Activated naive CD4-positive, alpha-beta T cell treated with anti-CD3 and anti-CD28 coated beads, Interleukin-2, amount 50 U/mL, for 72 hours (primary cell): Measurements from ENCODE around the gene IL4R. TPM values are rescaled to one million over a fixed set of nuclear protein-coding genes. Genes with fewer than 3 reads are reported as not detected.

Experiments used
- ATAC-seq, 2 donors: fragments of 150-1000 bp; cut with Tn5 transposase; 2 replicates each; pipeline ENCODE4 v1.10.0; 2021; ENCODE audit warnings: mild to moderate bottlenecking in 2 of 2, moderate library complexity in 2 of 2
- DNase-seq, 2 donors: peaks; one replicate each; pipeline ENCODE4 v3.0.0; 2021 to 2022; ENCODE audit warnings: low spot score in 2 of 2
- H3K27ac Mint-ChIP-seq, 2 donors: one replicate each; pipeline ENCODE4 v1.8.0; 2022; ENCODE audit warnings: mild to moderate bottlenecking in 2 of 2, mixed read lengths in 2 of 2
- H3K36me3 Mint-ChIP-seq, 2 donors: one replicate each; pipeline ENCODE4 v1.8.0; 2022; ENCODE audit warnings: mixed read lengths in 2 of 2
- H3K9me3 Mint-ChIP-seq, 2 donors: one replicate each; pipeline ENCODE4 v1.8.0; 2022; ENCODE audit warnings: mixed read lengths in 2 of 2
- total RNA-seq, 2 donors: library from RNA; stranded (reverse); gene quantifications; one replicate each; pipeline ENCODE4 v1.2.3, GENCODE V29; 2022

Gene IL4R
- total RNA-seq, 2 donors from 2014 or later: 166 to 218 TPM

DNA sequence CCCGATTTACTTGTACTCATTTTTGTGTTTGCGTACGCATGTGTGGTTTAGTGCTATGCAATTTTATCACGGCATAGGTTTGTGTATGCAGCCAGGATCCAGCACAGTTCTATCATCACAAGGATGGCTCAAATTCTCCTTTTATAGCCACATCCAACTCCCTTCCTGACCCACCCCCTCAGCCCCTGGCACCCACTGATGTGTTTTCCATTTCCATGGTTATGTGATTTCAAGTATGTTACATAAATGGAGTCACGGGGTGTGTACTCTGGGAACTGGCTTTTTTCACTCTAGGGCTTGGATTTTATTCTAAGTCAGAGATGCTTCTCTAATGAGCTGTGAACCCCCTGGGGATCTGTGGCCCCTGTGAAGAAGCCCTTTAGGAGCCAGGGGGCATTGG is 16.8 kb downstream of the IL4R start:
- DNase-seq: no peak
- H3K36me3 Mint-ChIP-seq: peaks cover 39 to 79% of the 10 kb centered on the region in 2 donors
- no peaks in the 10 kb centered on the region for H3K9me3 Mint-ChIP-seq
- no peak for ATAC-seq
- peak overlapping the region; percentile 94 to 97 for H3K27ac Mint-ChIP-seq

GRCh38 chr16:27332105-27332504 is 18.3 kb downstream of the IL4R start:
- H3K27ac Mint-ChIP-seq: peak overlapping the region in 1 of 2 donors; percentile 19
- H3K36me3 Mint-ChIP-seq: peaks cover 47 to 80% of the 10 kb centered on the region in 2 donors
- ATAC-seq: peak in 1 of 2 donors; percentile 25
- no peaks in the 10 kb centered on the region for H3K9me3 Mint-ChIP-seq
- no peak for DNase-seq

DNA sequence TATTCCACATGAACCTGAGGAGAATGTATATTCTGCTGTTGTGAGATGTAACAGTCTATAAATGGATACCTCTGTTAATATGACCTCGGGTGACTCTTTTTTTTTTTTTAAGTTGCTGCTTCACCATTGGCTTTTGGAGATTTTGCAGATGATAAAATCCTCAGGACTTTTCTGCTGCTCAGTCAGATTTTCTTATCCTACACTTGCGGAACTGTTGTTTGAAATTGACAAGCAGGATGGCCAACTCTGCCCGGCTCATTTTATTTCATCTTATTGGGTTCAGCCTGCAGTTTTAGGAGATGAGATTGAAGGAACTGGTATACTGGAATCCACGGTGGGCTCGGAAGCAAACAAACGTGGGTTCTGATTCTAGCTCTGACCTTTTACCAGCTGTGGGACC is 19.3 kb downstream of the IL4R start:
- Mint-ChIP-seq H3K27ac (peak overlapping the region in 1 of 2 donors; percentile 55), H3K9me3 (no peaks in the 10 kb centered on the region), H3K36me3 (peaks cover 44 to 81% of the 10 kb centered on the region in 2 donors)
- DNase-seq: no peak
- ATAC-seq: no peak

DNA sequence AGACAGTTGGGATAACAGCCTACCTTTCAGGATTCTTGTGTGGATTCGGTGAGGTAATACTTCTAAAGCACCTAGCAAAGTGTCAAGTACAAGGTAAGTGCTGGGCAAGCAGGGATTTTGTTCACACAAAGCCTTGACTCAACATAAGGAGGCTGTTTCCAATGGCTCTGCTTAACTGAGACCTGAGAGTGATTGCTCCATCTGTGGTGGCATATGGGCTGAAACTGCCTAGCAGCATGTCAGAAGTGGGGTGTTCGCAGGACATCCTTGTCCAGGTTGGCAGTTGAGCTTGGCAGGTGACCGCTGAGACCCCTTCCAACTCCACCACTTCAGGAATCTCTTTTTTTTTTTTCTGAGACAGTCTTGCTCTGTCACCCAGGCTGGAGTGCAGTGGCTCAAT is 19.8 kb downstream of the IL4R start:
- no peak for DNase-seq
- no peak for ATAC-seq
- Mint-ChIP-seq H3K36me3 (peaks cover 47 to 84% of the 10 kb centered on the region in 2 donors), H3K27ac (peak overlapping the region in 1 of 2 donors; percentile 55), H3K9me3 (no peaks in the 10 kb centered on the region)

DNA sequence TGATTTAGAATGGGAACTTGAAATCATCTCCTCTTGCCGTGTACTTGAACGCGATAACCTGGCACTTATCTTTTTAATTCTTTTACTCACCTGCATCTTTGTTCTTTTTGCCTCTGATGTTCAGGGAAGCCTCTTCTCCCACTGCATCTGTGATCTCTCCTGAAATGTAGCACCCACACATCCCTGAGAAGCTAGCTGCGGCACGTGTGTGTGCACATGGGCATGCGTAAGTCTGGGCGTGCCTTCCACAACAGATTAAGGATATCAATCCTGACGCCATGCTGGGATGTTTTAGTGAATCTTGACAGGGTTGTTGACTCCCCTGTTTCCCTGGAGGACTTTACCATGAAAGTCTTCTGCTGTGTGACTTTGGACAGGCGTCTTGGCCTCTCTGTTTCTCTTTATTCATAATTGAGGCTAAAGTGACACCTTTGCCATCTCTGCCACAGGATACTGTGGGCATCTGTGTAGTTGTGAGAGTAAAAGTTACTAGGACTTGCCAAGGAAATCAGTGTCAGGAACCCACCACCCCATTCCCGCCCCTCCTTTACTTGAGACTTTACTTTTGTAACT is 20.5 kb downstream of the IL4R start:
- Mint-ChIP-seq H3K27ac (peak overlapping the region; percentile 37 to 55), H3K36me3 (peaks cover 44 to 83% of the 10 kb centered on the region in 2 donors), H3K9me3 (no peaks in the 10 kb centered on the region)
- DNase-seq (no peak), ATAC-seq (no peak)

- Mint-ChIP-seq H3K36me3 (peaks cover 43 to 83% of the 10 kb centered on the region in 2 donors), H3K27ac (no peak overlapping the region), H3K9me3 (no peaks in the 10 kb centered on the region)
- no peak for DNase-seq
- ATAC-seq: no peak
These were observed 21.1 kb downstream of the IL4R start for GRCh38 chr16:27334838-27335237.

- DNase-seq (no peak), ATAC-seq (no peak)
- Mint-ChIP-seq H3K9me3 (no peaks in the 10 kb centered on the region), H3K36me3 (peaks cover 44 to 83% of the 10 kb centered on the region in 2 donors), H3K27ac (peak overlapping the region in 1 of 2 donors; percentile 50)
These were observed 21.7 kb downstream of the IL4R start for GRCh38 chr16:27335349-27336053.

GRCh38 chr16:27337024-27337423 is 23.2 kb downstream of the IL4R start:
- ATAC-seq (no peak), DNase-seq (no peak)
- no peak overlapping the region for H3K27ac Mint-ChIP-seq
- no peaks in the 10 kb centered on the region for H3K9me3 Mint-ChIP-seq
- peaks cover 56 to 85% of the 10 kb centered on the region in 2 donors for H3K36me3 Mint-ChIP-seq

GRCh38 chr16:27339180-27339579 is 25.4 kb downstream of the IL4R start:
- peaks cover 49 to 79% of the 10 kb centered on the region in 2 donors for H3K36me3 Mint-ChIP-seq
- DNase-seq (no peak), ATAC-seq (no peak)
- H3K9me3 Mint-ChIP-seq: no peaks in the 10 kb centered on the region
- peak overlapping the region in 1 of 2 donors; percentile 83 for H3K27ac Mint-ChIP-seq

DNA sequence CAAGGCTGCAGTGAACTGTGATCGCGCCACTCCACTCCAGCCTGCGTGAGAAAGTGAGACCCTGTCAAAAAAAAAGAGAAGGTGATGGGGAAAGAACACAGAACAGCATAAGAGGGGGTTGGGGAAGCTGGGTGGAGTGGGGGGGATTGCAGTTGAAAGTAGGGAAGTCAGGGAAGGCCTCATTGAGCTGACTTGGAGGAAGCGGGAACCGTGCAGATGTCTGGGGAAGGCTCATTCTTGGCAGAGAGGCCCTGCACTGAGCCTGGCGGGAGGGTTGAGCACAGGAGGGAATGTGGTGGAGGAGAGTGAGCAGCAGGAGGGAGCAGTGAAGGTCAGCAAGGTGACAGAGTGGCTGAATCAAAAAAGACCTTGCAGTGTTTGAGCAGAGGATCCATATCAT is 26.9 kb downstream of the IL4R start:
- ATAC-seq: no peak
- DNase-seq: no peak
- Mint-ChIP-seq H3K9me3 (no peaks in the 10 kb centered on the region), H3K36me3 (peaks cover 42 to 75% of the 10 kb centered on the region in 2 donors), H3K27ac (peak overlapping the region; percentile 83 to 91)

DNA sequence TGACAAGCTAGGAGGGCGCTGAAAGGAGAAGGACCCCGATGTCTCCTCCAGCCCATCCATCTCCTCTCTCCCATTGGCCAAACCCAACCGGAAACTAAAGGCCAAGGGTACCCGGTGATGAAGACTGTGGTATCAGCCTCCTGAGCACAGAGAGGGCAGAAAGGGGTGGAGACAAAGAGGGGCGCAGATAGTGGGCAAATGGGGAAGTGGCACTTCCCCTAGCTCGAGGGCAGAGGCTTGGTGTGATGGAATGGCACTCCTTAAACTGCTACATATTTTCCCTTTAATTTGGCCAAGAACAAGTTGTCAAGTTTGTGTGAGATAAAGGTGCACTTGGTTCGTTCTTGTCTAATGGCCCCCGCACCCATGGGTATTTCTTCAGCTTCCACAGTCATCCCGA is 27.8 kb downstream of the IL4R start:
- peaks cover 35 to 70% of the 10 kb centered on the region in 2 donors for H3K36me3 Mint-ChIP-seq
- no peaks in the 10 kb centered on the region for H3K9me3 Mint-ChIP-seq
- H3K27ac Mint-ChIP-seq: peak overlapping the region in 1 of 2 donors; percentile 83
- DNase-seq: no peak
- no peak for ATAC-seq

- no peak for DNase-seq
- H3K9me3 Mint-ChIP-seq: no peaks in the 10 kb centered on the region
- H3K27ac Mint-ChIP-seq: peak overlapping the region; percentile 10 to 25
- no peak for ATAC-seq
- peaks cover 35 to 72% of the 10 kb centered on the region in 2 donors for H3K36me3 Mint-ChIP-seq
These were observed 28.2 kb downstream of the IL4R start for GRCh38 chr16:27341971-27342370.

DNA sequence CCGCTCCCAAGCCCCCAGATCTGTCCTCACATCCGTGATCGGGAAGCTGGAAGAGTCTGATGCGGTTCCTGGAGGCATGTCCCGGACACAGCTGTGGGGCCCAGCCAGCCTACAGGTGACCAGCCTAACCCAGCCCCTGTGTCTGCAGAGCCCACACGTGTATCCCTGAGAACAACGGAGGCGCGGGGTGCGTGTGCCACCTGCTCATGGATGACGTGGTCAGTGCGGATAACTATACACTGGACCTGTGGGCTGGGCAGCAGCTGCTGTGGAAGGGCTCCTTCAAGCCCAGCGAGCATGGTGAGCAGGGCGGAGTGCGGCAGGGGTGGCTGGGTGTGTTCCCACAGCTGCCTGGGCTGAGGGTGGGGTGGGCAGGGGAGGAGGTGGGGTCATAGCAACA is 30.9 kb downstream of the IL4R start:
- Mint-ChIP-seq H3K36me3 (peaks cover 41 to 75% of the 10 kb centered on the region in 2 donors), H3K27ac (no peak overlapping the region), H3K9me3 (no peaks in the 10 kb centered on the region)
- peak in 1 of 2 donors; percentile 22 for ATAC-seq
- no peak for DNase-seq

DNA sequence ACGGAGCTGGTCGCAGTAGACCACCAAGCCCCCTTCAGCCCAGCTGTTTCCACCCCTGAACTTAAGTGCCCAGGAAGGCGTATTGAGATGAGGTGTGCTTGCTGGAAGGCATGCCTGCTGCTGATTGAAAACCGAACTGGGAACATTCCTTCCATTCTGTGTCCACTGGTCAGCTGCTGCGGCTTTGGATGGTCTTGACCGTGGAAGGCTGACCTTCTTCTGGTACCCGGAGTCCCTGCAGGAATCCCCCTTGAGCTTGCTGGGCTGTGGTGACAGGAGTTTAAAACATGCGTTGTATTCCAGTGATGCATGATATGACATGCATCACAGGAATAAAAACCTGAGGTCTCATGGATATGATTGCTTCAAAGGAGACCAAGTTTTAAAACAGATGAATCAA is 31.4 kb downstream of the IL4R start:
- DNase-seq (no peak), ATAC-seq (no peak)
- Mint-ChIP-seq H3K27ac (peak overlapping the region; percentile 36 to 54), H3K36me3 (peaks cover 44 to 75% of the 10 kb centered on the region in 2 donors), H3K9me3 (no peaks in the 10 kb centered on the region)

DNA sequence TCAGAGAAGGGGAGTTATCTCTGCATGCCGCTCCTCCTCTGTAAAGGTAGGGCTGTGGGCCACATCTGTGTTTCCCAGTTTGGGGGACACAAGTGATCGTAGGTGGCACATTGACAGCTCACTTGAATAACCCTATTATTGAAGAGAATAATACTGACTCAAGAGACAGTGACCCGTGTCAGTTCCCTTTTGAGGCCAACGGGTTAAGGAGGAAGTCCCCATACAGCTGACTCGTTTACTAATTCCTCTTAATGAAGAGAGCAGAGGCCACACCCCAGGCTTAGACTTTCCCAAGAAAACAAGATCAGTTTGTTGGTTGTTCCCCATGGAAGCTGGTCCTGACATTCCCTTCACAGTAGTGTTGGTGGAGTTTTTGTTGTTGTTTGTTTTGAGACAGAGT is 33.0 kb downstream of the IL4R start:
- DNase-seq (no peak), ATAC-seq (no peak)
- Mint-ChIP-seq H3K9me3 (no peaks in the 10 kb centered on the region), H3K36me3 (peaks cover 47 to 76% of the 10 kb centered on the region in 2 donors), H3K27ac (peak overlapping the region; percentile 82 to 87)

GRCh38 chr16:27347930-27348685 is 34.3 kb downstream of the IL4R start:
- H3K36me3 Mint-ChIP-seq: peaks cover 51 to 75% of the 10 kb centered on the region in 2 donors
- peak overlapping the region; percentile 82 to 92 for H3K27ac Mint-ChIP-seq
- DNase-seq (no peak), ATAC-seq (peak in 1 of 2 donors; percentile 32)
- no peaks in the 10 kb centered on the region for H3K9me3 Mint-ChIP-seq

- ATAC-seq (no peak), DNase-seq (no peak)
- peak overlapping the region; percentile 80 to 82 for H3K27ac Mint-ChIP-seq
- peaks cover 58 to 82% of the 10 kb centered on the region in 2 donors for H3K36me3 Mint-ChIP-seq
- no peaks in the 10 kb centered on the region for H3K9me3 Mint-ChIP-seq
These were observed 35.5 kb downstream of the IL4R start for GRCh38 chr16:27349276-27349675.
